ENCODE data around the gene GLB1L. TPM values are rescaled to one million over a fixed set of nuclear protein-coding genes. Genes with fewer than 3 reads are reported as not detected.

The GLB1L gene
- total and polyA plus RNA-seq, 4 donors: 2.3 to 5.2 (median 2.6) TPM

GRCh38 chr2:219286436-219287115 lies 41.3 kb upstream of the GLB1L start:
- Histone ChIP-seq H3K4me3 (ENCODE audit: low read depth in 1 of 3, low read length in 3 of 3) (no peak overlapping the region), H3K9ac (ENCODE audit: low read depth in 1 of 2, low read length in 2 of 2) (no peak overlapping the region), H3K4me1 (ENCODE audit: control insufficient read depth in 4 of 4, insufficient read depth in 4 of 4, low read length in 3 of 4) (no peaks in the 10 kb centered on the region), H3K27ac (ENCODE audit: low read depth in 1 of 2, low read length in 2 of 2) (no peak overlapping the region), H3K27me3 (ENCODE audit: control insufficient read depth in 4 of 4, insufficient read depth in 4 of 4, low read length in 3 of 4) (no peaks in the 10 kb centered on the region), H3K36me3 (ENCODE audit: control insufficient read depth in 4 of 4, insufficient read depth in 3 of 4, low read depth in 1 of 4, low read length in 3 of 4) (peaks cover 7 to 40% (median 32%) of the 10 kb centered on the region in 4 donors), H3K9me3 (ENCODE audit: control insufficient read depth in 4 of 4, low read length in 3 of 4) (no peaks in the 10 kb centered on the region)
- TF ChIP-seq SP1 (IDR thresholded peaks at IDR 0.05) (no peak), ZBTB33 (IDR thresholded peaks at IDR 0.05) (no peak), EGR1 (IDR thresholded peaks at IDR 0.05; ENCODE audit: low read depth in 2 of 2) (no peak), YY1 (IDR thresholded peaks at IDR 0.05) (no peak), HNF4A (conservative IDR thresholded peaks at IDR 0.05) (no peak), FOXA1 (IDR thresholded peaks at IDR 0.05) (no peak), HNF4G (IDR thresholded peaks at IDR 0.05) (no peak), NR2F2 (IDR thresholded peaks at IDR 0.05) (no peak), CTCF (IDR thresholded peaks at IDR 0.05; ENCODE audit: low read depth, low read length, missing input control) (no peak), FOXA2 (IDR thresholded peaks at IDR 0.05) (no peak), RAD21 (IDR thresholded peaks at IDR 0.05) (no peak), JUND (IDR thresholded peaks at IDR 0.05) (no peak), GABPA (IDR thresholded peaks at IDR 0.05 in 1 of 2, conservative IDR thresholded peaks at IDR 0.05 in 1 of 2) (no peak), TAF1 (conservative IDR thresholded peaks at IDR 0.05) (no peak), ATF3 (IDR thresholded peaks at IDR 0.05) (no peak), RXRA (IDR thresholded peaks at IDR 0.05) (no peak)
- TF ChIP-seq, protein P1, sequence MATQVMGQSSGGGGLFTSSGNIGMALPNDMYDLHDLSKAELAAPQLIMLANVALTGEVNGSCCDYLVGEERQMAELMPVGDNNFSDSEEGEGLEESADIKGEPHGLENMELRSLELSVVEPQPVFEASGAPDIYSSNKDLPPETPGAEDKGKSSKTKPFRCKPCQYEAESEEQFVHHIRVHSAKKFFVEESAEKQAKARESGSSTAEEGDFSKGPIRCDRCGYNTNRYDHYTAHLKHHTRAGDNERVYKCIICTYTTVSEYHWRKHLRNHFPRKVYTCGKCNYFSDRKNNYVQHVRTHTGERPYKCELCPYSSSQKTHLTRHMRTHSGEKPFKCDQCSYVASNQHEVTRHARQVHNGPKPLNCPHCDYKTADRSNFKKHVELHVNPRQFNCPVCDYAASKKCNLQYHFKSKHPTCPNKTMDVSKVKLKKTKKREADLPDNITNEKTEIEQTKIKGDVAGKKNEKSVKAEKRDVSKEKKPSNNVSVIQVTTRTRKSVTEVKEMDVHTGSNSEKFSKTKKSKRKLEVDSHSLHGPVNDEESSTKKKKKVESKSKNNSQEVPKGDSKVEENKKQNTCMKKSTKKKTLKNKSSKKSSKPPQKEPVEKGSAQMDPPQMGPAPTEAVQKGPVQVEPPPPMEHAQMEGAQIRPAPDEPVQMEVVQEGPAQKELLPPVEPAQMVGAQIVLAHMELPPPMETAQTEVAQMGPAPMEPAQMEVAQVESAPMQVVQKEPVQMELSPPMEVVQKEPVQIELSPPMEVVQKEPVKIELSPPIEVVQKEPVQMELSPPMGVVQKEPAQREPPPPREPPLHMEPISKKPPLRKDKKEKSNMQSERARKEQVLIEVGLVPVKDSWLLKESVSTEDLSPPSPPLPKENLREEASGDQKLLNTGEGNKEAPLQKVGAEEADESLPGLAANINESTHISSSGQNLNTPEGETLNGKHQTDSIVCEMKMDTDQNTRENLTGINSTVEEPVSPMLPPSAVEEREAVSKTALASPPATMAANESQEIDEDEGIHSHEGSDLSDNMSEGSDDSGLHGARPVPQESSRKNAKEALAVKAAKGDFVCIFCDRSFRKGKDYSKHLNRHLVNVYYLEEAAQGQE (IDR thresholded peaks at IDR 0.05): no peak
- TF ChIP-seq, protein P2, sequence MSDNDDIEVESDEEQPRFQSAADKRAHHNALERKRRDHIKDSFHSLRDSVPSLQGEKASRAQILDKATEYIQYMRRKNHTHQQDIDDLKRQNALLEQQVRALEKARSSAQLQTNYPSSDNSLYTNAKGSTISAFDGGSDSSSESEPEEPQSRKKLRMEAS (IDR thresholded peaks at IDR 0.05): no peak
- no peak for DNase-seq (ENCODE audit: low spot score)
- WGBS: 86% methylated on average over 12 of the region's 12 CpGs
